Smooth muscle cell (in vitro differentiated cells): ENCODE data around the gene NINJ2. TPM values are rescaled to one million over a fixed set of nuclear protein-coding genes. Genes with fewer than 3 reads are reported as not detected.
A peak's percentile ranks its signal among the peaks of the same experiment; 100 is the strongest.

Source experiments
- DNase-seq: peaks from one replicate; lab custom pipeline; 2025; ENCODE audit not compliant: unreplicated experiment; lab: John Stamatoyannopoulos, UW
- H2AFZ ChIP-seq: fragments of 200-600 bp; sonication (generic); 2 replicates; pipeline ENCODE4 v1.6.0; 2016; ENCODE audit warnings: antibody characterized with exemption, low read depth, mild to moderate bottlenecking
- H3F3A ChIP-seq: fragments of 200-600 bp; sonication (generic); 2 replicates; pipeline ENCODE4 v1.6.0; 2017; ENCODE audit warnings: antibody characterized with exemption, low read depth
- H3K27ac ChIP-seq: fragments of 200-600 bp; sonication (generic); 2 replicates; pipeline ENCODE4 v1.5.1; 2016; ENCODE audit warnings: low read depth, mild to moderate bottlenecking
- H3K27me3 ChIP-seq: fragments of 200-600 bp; sonication (generic); 2 replicates; pipeline ENCODE4 v1.6.1; 2016; ENCODE audit warnings: low read depth, mild to moderate bottlenecking
- H3K36me3 ChIP-seq: fragments of 200-600 bp; sonication (generic); 2 replicates; pipeline ENCODE4 v1.5.1; 2016; ENCODE audit warnings: low read depth
- H3K4me1 ChIP-seq: fragments of 200-600 bp; sonication (generic); 2 replicates; pipeline ENCODE4 v1.5.1; 2016; ENCODE audit warnings: low read depth
- H3K4me2 ChIP-seq: fragments of 200-600 bp; sonication (generic); 2 replicates; pipeline ENCODE4 v1.6.0; 2016; ENCODE audit warnings: mild to moderate bottlenecking
- H3K4me3 ChIP-seq: fragments of 200-600 bp; sonication (generic); 2 replicates; pipeline ENCODE4 v1.5.1; 2016; ENCODE audit warnings: mild to moderate bottlenecking
- H3K79me2 ChIP-seq: fragments of 200-600 bp; sonication (generic); 2 replicates; pipeline ENCODE4 v1.6.0; 2016; ENCODE audit warnings: low read depth, mild to moderate bottlenecking
- H3K9ac ChIP-seq: fragments of 200-600 bp; sonication (generic); 2 replicates; pipeline ENCODE4 v1.6.0; 2016; ENCODE audit warnings: low read depth
- H3K9me3 ChIP-seq: fragments of 200-600 bp; sonication (generic); replicated peaks from 2 replicates; pipeline ENCODE4 v1.5.1; 2016; ENCODE audit warnings: low read depth
- H4K20me1 ChIP-seq: fragments of 200-600 bp; sonication (generic); 2 replicates; pipeline ENCODE4 v1.6.0; 2016; ENCODE audit warnings: low read depth
- WGBS: methylation state at CpG from one replicate; pipeline ENCODE4 v1.1.7; 2016; ENCODE audit warnings: low lambda C conversion rate; 5-methylcytosine and 5-hydroxymethylcytosine counted together
- polyA plus RNA-seq: library from polyadenylated mRNA; unstranded; fragments of >200 nt; fragmentation: Nextera tagmentation; extraction: Ambion mirVana; gene quantifications from 2 replicates; pipeline ENCODE4 v1.2.1, GENCODE V29; 2016
- total RNA-seq: library from RNA; depleted of rRNA; stranded (reverse); fragments of >200 nt; gene quantifications from 2 replicates; pipeline ENCODE4 v1.2.3, GENCODE V29; 2014
- TF ChIP-seq, protein P1 (sequence below): fragments of 200-600 bp; sonication (generic); IDR thresholded peaks from 2 replicates; pipeline ENCODE4 v1.5.1; 2017; ENCODE audit warnings: borderline replicate concordance, mild to moderate bottlenecking, antibody characterized with exemption; ENCODE audit not compliant: insufficient read depth, poor library complexity, severe bottlenecking

The NINJ2 gene
- total and polyA plus RNA-seq, 2 experiments from 2014 or later = 4.2 to 12.1 TPM

DNA sequence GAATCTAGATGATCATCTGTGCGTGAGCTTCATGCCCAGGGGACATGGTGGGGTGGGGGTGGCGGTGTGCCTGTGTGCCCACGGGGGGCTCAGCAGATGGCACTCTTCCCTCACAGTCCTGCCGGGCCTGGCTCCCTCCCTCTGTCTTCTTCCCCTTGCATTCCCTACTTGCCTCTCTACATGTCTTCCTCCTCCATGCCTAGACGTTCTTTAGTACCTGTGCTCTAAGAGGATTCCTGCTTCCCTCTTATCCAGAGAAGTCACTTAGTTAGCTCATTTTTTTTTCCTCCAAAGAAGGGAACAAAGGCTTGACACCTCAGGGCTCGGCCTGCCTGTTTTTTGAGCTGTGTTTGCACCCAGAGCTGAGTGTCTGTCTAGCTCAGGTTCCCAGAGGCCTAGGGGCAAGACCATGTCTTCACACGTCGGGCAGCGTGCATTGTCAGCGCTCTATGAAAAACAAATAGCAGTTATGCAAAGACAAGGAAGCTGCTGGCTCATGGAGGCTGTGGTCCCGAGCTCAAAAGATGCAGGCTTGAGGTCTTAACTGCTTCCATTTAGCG lies 48.8 kb downstream of the NINJ2 start:
- H4K20me1 ChIP-seq = no peaks in the 10 kb centered on the region
- TF ChIP-seq, protein P1, sequence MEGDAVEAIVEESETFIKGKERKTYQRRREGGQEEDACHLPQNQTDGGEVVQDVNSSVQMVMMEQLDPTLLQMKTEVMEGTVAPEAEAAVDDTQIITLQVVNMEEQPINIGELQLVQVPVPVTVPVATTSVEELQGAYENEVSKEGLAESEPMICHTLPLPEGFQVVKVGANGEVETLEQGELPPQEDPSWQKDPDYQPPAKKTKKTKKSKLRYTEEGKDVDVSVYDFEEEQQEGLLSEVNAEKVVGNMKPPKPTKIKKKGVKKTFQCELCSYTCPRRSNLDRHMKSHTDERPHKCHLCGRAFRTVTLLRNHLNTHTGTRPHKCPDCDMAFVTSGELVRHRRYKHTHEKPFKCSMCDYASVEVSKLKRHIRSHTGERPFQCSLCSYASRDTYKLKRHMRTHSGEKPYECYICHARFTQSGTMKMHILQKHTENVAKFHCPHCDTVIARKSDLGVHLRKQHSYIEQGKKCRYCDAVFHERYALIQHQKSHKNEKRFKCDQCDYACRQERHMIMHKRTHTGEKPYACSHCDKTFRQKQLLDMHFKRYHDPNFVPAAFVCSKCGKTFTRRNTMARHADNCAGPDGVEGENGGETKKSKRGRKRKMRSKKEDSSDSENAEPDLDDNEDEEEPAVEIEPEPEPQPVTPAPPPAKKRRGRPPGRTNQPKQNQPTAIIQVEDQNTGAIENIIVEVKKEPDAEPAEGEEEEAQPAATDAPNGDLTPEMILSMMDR = peak; percentile 12
- no peaks in the 10 kb centered on the region for H3K4me1 ChIP-seq
- H3K9ac ChIP-seq = no peak overlapping the region
- peak overlapping the region; percentile 11 for H2AFZ ChIP-seq
- no peaks in the 10 kb centered on the region for H3K9me3 ChIP-seq
- H3K27ac ChIP-seq = no peak overlapping the region
- H3K36me3 ChIP-seq = no peaks in the 10 kb centered on the region
- DNase-seq = no peak
- H3K79me2 ChIP-seq = no peaks in the 10 kb centered on the region
- no peaks in the 10 kb centered on the region for H3K27me3 ChIP-seq
- H3K4me2 ChIP-seq = no peak overlapping the region
- H3F3A ChIP-seq = no peaks in the 10 kb centered on the region
- WGBS = 73% methylated on average over 12 of the region's 12 CpGs
- no peak overlapping the region for H3K4me3 ChIP-seq

DNA sequence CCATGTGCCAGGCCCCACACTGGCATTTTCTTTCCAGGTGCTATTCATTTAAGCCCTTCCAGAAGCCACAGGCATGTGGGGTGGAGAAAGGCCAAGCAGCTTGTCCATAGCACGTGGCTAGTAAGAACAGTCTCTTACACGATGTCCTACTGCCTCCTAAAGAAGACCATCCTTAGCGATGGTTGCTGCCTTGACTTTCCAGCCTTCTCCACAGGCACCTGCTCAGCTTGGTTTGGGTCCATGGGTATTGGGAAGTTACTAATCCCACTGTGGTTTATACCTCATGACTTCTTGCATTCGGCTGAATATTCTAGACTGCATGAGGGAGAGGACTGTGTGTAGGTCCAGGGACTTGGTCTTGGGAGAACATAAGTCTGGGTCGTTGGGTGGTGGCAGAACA lies 49.2 kb downstream of the NINJ2 start:
- Histone ChIP-seq H3K4me1 (no peaks in the 10 kb centered on the region), H3K27me3 (no peaks in the 10 kb centered on the region), H3F3A (no peaks in the 10 kb centered on the region), H3K36me3 (no peaks in the 10 kb centered on the region), H3K9me3 (no peaks in the 10 kb centered on the region), H4K20me1 (no peaks in the 10 kb centered on the region), H3K9ac (no peak overlapping the region), H3K79me2 (no peaks in the 10 kb centered on the region), H3K4me3 (no peak overlapping the region), H2AFZ (no peak overlapping the region), H3K27ac (no peak overlapping the region), H3K4me2 (no peak overlapping the region)
- WGBS = 87% methylated on average over 5 of the region's 5 CpGs
- DNase-seq = no peak
- TF ChIP-seq, protein P1 = no peak

GRCh38 chr12:612886-613285 lies 50.4 kb downstream of the NINJ2 start:
- H3K4me2 ChIP-seq = no peak overlapping the region
- TF ChIP-seq, protein P1 = no peak
- DNase-seq = no peak
- no peaks in the 10 kb centered on the region for H3K4me1 ChIP-seq
- H3K27ac ChIP-seq = no peak overlapping the region
- H3K9ac ChIP-seq = no peak overlapping the region
- no peaks in the 10 kb centered on the region for H3K27me3 ChIP-seq
- 98% methylated on average over 4 of the region's 4 CpGs for WGBS
- H3K79me2 ChIP-seq = no peaks in the 10 kb centered on the region
- no peaks in the 10 kb centered on the region for H3F3A ChIP-seq
- no peaks in the 10 kb centered on the region for H4K20me1 ChIP-seq
- H3K36me3 ChIP-seq = no peaks in the 10 kb centered on the region
- no peaks in the 10 kb centered on the region for H3K9me3 ChIP-seq
- no peak overlapping the region for H3K4me3 ChIP-seq
- H2AFZ ChIP-seq = no peak overlapping the region

DNA sequence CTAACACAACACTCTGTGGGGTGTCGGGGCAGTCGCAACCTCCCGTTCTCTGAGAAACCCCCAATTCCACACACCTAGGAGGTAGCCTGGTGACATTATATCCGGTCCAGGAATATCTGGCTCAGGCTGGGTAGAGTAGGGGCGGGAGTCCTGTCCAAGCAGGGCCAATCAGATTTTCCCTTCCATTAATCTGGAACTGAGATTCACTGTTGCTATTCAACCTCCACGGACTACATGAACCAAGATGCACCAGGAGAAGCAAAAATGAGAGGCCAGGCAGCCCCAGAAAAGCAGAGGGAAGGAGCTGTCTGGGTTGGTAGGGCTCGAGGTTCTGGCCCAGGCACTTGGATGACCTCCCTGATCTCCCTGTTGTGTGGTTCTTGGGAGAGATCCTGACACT lies 51.0 kb downstream of the NINJ2 start:
- TF ChIP-seq, protein P1 = no peak
- Histone ChIP-seq H3F3A (no peaks in the 10 kb centered on the region), H3K79me2 (no peaks in the 10 kb centered on the region), H3K9me3 (no peaks in the 10 kb centered on the region), H4K20me1 (no peaks in the 10 kb centered on the region), H3K27ac (no peak overlapping the region), H3K4me1 (no peaks in the 10 kb centered on the region), H3K4me3 (no peak overlapping the region), H3K36me3 (no peaks in the 10 kb centered on the region), H2AFZ (no peak overlapping the region), H3K27me3 (no peaks in the 10 kb centered on the region), H3K9ac (no peak overlapping the region), H3K4me2 (no peak overlapping the region)
- WGBS = 92% methylated on average over 7 of the region's 7 CpGs
- DNase-seq = no peak
